ENCODE data around the gene KIAA1755. TPM values are rescaled to one million over a fixed set of nuclear protein-coding genes. Genes with fewer than 3 reads are reported as not detected.

Gene KIAA1755
- total and polyA plus RNA-seq, 12 donors = 2.7 to 7.7 (median 5.2) TPM

DNA sequence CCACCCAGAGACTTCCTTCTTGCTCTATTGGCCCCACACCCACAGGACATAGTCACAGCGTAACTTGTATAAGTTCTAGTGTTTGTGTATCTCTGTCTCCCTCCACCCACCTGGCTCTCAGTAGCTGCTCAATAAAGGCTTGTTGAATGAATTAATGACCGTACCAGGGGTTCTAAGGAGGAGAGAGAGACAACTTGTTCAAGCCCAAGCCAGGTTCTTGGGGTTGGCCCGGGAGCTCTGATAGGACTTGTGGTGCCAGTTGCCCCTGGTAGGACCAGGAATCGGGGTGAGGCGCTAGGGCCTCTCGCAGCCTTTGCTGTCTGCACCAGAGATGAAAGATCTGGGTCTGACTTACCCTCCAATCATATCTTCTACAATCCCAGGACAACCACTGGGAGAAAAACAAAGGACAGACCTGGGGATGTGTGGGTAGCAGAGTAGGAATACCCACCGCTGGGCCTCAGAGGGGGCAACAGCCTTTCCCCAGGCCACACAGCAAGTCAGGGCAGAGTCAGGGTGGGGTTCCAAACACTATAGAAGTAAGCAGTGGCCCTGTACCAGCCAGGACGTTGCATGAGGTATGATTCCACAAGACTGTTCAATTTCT is 90.2 kb downstream of the KIAA1755 start:
- H3K4me1 ChIP-seq = peaks cover 13 to 58% (median 26%) of the 10 kb centered on the region in 9 donors
- WGBS, 2 donors = 57 to 80% methylated on average over 8 of the region's 8 CpGs
- no peaks in the 10 kb centered on the region for H3K27me3 ChIP-seq
- intact Hi-C loops (cut with DNase I) = loop anchor here in 3 of 10 donors (2.0 to 5.0 kb wide), 4 partner anchors 37 to 62 kb away; no protein-coding TSS in a partner anchor
- peak overlapping the region in 8 of 10 donors; percentile 52 to 94 (median 73) for H3K27ac ChIP-seq
- ATAC-seq = no peak
- no peak overlapping the region for H3K4me3 ChIP-seq
- TF ChIP-seq, protein P1, sequence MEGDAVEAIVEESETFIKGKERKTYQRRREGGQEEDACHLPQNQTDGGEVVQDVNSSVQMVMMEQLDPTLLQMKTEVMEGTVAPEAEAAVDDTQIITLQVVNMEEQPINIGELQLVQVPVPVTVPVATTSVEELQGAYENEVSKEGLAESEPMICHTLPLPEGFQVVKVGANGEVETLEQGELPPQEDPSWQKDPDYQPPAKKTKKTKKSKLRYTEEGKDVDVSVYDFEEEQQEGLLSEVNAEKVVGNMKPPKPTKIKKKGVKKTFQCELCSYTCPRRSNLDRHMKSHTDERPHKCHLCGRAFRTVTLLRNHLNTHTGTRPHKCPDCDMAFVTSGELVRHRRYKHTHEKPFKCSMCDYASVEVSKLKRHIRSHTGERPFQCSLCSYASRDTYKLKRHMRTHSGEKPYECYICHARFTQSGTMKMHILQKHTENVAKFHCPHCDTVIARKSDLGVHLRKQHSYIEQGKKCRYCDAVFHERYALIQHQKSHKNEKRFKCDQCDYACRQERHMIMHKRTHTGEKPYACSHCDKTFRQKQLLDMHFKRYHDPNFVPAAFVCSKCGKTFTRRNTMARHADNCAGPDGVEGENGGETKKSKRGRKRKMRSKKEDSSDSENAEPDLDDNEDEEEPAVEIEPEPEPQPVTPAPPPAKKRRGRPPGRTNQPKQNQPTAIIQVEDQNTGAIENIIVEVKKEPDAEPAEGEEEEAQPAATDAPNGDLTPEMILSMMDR (IDR thresholded peaks at IDR 0.05) = no peak
- H3K9me3 ChIP-seq = no peaks in the 10 kb centered on the region
- DNase-seq = no peak
- no peaks in the 10 kb centered on the region for H3K36me3 ChIP-seq

DNA sequence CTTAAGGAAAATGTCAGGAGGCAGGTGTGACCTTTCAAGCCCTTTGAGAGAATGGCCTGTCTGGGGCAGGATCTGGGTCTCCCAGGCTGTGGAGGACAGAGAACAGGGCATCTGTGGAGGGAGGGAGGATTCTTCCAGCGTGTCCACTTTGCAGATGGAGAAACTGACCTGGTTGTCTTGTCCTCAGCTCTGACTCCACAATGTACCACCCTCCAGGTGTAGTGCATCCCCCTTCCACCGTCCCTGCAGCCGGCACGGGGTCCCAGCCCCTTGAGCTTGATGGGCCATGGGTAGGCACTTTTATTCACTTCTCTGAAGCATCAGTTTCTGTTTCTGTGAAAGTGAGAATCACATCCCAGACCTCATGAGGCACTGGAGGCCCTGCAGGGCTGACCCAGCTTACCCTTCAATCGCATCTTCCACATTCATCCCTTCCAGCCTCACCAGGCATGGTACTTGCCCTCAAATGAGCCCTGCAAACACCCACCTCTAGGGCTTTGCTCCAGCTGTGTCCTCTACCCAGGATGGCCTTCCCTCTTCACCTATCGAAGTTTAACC is 90.8 kb downstream of the KIAA1755 start:
- ATAC-seq (no peak), DNase-seq (no peak)
- no peaks in the 10 kb centered on the region for H3K27me3 ChIP-seq
- H3K27ac ChIP-seq = peak overlapping the region in 7 of 10 donors; percentile 52 to 94 (median 75)
- H3K4me1 ChIP-seq = peaks cover 13 to 64% (median 31%) of the 10 kb centered on the region in 9 donors
- intact Hi-C loops (cut with DNase I) = loop anchor here (2.0 to 5.0 kb wide), 9 partner anchors 38 to 602 kb away; no protein-coding TSS in a partner anchor
- H3K9me3 ChIP-seq = no peaks in the 10 kb centered on the region
- H3K36me3 ChIP-seq = no peaks in the 10 kb centered on the region
- TF ChIP-seq, protein P1 (IDR thresholded peaks at IDR 0.05) = no peak
- no peak overlapping the region for H3K4me3 ChIP-seq
- 94% methylated on average over 6 of the region's 6 CpGs for WGBS, 2 donors

DNA sequence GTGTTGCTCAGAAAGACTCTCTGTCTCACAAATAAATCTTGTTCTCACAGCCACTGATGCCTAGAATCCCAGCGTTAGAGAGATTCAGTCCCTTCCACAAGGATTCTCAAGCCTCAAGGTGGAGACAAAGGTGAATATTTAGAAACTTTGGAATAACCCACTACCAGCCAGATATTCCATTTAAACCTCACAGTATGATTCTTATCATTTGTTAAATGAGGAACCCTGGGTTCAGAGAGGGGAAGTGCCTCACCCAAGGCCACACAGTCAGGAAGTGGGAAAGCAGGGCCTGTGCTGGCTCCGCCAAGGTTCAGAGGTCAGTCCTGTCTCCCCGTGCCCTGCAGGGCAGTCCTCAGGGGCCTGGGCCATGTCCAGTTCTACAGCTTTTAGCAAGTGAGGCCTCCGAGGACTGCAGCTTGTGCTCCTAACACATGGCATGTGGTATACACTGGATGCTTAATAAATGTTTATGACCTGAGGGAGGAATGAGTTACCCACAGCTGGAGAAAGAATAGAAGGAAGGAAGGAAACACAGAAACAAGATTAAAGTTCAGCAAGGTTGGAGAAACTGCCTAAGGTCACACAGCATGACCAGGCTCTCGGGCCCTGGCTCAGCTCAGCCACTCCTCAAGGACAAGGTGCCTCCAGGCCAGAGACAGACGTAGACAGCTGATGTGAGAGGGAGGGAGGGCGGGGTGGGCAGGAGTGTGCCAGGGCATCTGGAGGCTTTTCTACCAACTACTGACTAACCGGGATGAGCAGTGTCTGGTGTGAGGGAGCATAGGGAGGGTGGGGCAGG is 91.5 kb downstream of the KIAA1755 start:
- Histone ChIP-seq H3K9me3 (no peaks in the 10 kb centered on the region), H3K36me3 (no peaks in the 10 kb centered on the region), H3K4me1 (peaks cover 13 to 70% (median 31%) of the 10 kb centered on the region in 9 donors), H3K4me3 (no peak overlapping the region), H3K27me3 (no peaks in the 10 kb centered on the region), H3K27ac (peak overlapping the region in 8 of 10 donors; percentile 37 to 94 (median 73))
- TF ChIP-seq, protein P1 (IDR thresholded peaks at IDR 0.05) = peak in 1 of 9 donors; percentile 8
- intact Hi-C loops (cut with DNase I) = loop anchor here in 9 of 10 donors (5.0 kb wide), 7 partner anchors 48 to 602 kb away; no protein-coding TSS in a partner anchor
- WGBS, 2 donors = 65 to 73% methylated on average over 8 of the region's 8 CpGs
- DNase-seq = no peak
- ATAC-seq = peak in 1 of 8 donors; percentile 18

All from heart right ventricle (tissue), 16 donors.